ENCODE results near the gene CD274. TPM values are rescaled to one million over a fixed set of nuclear protein-coding genes. Genes with fewer than 3 reads are reported as not detected.

Gene CD274
- total RNA-seq, 1 experiment from 2014 or later = 0.42 TPM

GRCh38 chr9:5428172-5428571 lies 22.2 kb upstream of the CD274 start:
- DNase-seq (ENCODE audit: low spot score) (no peak), ATAC-seq (no peak)
- no peak overlapping the region for H3K4me3 Mint-ChIP-seq
- ChIA-PET POLR2A (interaction anchor here (1.9 kb wide), 1 partner anchor 9 kb away, joined by 6 read pairs; the partner anchor contains the start of gene PLGRKT), CTCF (interaction anchor here (0.9 to 1.2 kb wide), 2 partner anchors 22 to 242 kb away, joined by 3 to 6 read pairs; partner anchors contain the start of gene CD274)
- H3K27me3 Mint-ChIP-seq (ENCODE audit: low read depth) = no peaks in the 10 kb centered on the region
- H3K36me3 Mint-ChIP-seq = peaks cover 24% of the 10 kb centered on the region
- no peaks in the 10 kb centered on the region for H3K4me1 Mint-ChIP-seq
- no peaks in the 10 kb centered on the region for H3K9me3 Mint-ChIP-seq
- TF ChIP-seq ZNF317 (CRISPR knock-in tag; IDR thresholded peaks at IDR 0.05; ENCODE audit: borderline replicate concordance, low read depth) = no peak
- no peak for TF ChIP-seq ZNF416 (CRISPR knock-in tag; IDR thresholded peaks at IDR 0.05)
- TF ChIP-seq, protein P1, sequence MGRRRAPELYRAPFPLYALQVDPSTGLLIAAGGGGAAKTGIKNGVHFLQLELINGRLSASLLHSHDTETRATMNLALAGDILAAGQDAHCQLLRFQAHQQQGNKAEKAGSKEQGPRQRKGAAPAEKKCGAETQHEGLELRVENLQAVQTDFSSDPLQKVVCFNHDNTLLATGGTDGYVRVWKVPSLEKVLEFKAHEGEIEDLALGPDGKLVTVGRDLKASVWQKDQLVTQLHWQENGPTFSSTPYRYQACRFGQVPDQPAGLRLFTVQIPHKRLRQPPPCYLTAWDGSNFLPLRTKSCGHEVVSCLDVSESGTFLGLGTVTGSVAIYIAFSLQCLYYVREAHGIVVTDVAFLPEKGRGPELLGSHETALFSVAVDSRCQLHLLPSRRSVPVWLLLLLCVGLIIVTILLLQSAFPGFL (CRISPR knock-in tag; IDR thresholded peaks at IDR 0.05; ENCODE audit: borderline replicate concordance) = no peak
- TF ChIP-seq, protein P2, sequence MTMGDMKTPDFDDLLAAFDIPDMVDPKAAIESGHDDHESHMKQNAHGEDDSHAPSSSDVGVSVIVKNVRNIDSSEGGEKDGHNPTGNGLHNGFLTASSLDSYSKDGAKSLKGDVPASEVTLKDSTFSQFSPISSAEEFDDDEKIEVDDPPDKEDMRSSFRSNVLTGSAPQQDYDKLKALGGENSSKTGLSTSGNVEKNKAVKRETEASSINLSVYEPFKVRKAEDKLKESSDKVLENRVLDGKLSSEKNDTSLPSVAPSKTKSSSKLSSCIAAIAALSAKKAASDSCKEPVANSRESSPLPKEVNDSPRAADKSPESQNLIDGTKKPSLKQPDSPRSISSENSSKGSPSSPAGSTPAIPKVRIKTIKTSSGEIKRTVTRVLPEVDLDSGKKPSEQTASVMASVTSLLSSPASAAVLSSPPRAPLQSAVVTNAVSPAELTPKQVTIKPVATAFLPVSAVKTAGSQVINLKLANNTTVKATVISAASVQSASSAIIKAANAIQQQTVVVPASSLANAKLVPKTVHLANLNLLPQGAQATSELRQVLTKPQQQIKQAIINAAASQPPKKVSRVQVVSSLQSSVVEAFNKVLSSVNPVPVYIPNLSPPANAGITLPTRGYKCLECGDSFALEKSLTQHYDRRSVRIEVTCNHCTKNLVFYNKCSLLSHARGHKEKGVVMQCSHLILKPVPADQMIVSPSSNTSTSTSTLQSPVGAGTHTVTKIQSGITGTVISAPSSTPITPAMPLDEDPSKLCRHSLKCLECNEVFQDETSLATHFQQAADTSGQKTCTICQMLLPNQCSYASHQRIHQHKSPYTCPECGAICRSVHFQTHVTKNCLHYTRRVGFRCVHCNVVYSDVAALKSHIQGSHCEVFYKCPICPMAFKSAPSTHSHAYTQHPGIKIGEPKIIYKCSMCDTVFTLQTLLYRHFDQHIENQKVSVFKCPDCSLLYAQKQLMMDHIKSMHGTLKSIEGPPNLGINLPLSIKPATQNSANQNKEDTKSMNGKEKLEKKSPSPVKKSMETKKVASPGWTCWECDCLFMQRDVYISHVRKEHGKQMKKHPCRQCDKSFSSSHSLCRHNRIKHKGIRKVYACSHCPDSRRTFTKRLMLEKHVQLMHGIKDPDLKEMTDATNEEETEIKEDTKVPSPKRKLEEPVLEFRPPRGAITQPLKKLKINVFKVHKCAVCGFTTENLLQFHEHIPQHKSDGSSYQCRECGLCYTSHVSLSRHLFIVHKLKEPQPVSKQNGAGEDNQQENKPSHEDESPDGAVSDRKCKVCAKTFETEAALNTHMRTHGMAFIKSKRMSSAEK (CRISPR knock-in tag; IDR thresholded peaks at IDR 0.05; ENCODE audit: borderline replicate concordance) = no peak
- TF ChIP-seq, protein P3, sequence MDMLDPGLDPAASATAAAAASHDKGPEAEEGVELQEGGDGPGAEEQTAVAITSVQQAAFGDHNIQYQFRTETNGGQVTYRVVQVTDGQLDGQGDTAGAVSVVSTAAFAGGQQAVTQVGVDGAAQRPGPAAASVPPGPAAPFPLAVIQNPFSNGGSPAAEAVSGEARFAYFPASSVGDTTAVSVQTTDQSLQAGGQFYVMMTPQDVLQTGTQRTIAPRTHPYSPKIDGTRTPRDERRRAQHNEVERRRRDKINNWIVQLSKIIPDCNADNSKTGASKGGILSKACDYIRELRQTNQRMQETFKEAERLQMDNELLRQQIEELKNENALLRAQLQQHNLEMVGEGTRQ (CRISPR knock-in tag; IDR thresholded peaks at IDR 0.05) = no peak
- TF ChIP-seq, protein P4, sequence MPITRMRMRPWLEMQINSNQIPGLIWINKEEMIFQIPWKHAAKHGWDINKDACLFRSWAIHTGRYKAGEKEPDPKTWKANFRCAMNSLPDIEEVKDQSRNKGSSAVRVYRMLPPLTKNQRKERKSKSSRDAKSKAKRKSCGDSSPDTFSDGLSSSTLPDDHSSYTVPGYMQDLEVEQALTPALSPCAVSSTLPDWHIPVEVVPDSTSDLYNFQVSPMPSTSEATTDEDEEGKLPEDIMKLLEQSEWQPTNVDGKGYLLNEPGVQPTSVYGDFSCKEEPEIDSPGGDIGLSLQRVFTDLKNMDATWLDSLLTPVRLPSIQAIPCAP (CRISPR knock-in tag; IDR thresholded peaks at IDR 0.05) = no peak
- no peak for TF ChIP-seq ZBTB43 (CRISPR knock-in tag; IDR thresholded peaks at IDR 0.05)
- TF ChIP-seq, protein P5, sequence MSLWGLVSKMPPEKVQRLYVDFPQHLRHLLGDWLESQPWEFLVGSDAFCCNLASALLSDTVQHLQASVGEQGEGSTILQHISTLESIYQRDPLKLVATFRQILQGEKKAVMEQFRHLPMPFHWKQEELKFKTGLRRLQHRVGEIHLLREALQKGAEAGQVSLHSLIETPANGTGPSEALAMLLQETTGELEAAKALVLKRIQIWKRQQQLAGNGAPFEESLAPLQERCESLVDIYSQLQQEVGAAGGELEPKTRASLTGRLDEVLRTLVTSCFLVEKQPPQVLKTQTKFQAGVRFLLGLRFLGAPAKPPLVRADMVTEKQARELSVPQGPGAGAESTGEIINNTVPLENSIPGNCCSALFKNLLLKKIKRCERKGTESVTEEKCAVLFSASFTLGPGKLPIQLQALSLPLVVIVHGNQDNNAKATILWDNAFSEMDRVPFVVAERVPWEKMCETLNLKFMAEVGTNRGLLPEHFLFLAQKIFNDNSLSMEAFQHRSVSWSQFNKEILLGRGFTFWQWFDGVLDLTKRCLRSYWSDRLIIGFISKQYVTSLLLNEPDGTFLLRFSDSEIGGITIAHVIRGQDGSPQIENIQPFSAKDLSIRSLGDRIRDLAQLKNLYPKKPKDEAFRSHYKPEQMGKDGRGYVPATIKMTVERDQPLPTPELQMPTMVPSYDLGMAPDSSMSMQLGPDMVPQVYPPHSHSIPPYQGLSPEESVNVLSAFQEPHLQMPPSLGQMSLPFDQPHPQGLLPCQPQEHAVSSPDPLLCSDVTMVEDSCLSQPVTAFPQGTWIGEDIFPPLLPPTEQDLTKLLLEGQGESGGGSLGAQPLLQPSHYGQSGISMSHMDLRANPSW (CRISPR knock-in tag; conservative IDR thresholded peaks at IDR 0.05; ENCODE audit: low read depth) = no peak
- no peak overlapping the region for H3K27ac Mint-ChIP-seq

DNA sequence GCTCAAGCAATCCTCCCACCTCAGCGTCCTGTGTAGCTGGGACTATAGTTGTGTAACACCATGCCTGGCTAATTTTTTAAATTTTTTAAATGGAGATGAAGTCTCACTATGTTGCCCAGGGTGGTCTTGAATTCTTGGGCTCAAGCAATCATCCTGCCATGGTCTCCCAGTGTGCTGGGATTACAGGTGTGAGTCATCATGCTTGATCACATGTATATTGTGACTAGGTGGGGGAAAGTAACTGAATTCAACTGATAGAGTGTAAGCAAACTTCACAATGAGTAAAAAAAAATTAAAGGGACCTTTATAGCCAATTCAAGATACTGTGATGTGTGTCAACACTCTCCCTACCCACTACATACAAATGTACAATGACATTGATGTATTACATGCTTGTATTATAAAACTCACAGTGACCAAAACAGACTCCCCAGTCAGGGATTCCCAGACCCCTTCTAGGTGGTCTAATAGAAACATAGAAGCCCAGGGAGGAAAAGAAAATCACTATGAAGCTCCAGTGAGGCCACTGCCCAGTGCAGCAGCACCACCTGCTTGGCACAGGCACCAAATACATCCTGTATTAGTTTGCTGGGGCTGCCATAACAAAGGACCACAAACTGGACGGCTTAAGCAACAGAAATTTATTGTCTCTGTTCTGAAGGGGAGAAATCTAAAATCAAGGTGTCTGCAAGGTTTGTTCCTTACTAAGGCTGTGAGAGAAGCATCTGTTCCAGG lies 21.4 kb upstream of the CD274 start:
- CTCF ChIA-PET = interaction anchor here (2.5 kb wide), 1 partner anchor 243 kb away, joined by 9 read pairs; no protein-coding TSS in a partner anchor
- DNase-seq (ENCODE audit: low spot score) (no peak), ATAC-seq (no peak)
- Mint-ChIP-seq H3K36me3 (peaks cover 30% of the 10 kb centered on the region), H3K27ac (no peak overlapping the region), H3K4me1 (no peaks in the 10 kb centered on the region), H3K9me3 (no peaks in the 10 kb centered on the region), H3K27me3 (ENCODE audit: low read depth) (no peaks in the 10 kb centered on the region), H3K4me3 (no peak overlapping the region)
- POLR2A ChIA-PET = interaction anchor here (1.9 kb wide), 1 partner anchor 9 kb away, joined by 6 read pairs; the partner anchor contains the start of gene PLGRKT
- TF ChIP-seq, protein P6, sequence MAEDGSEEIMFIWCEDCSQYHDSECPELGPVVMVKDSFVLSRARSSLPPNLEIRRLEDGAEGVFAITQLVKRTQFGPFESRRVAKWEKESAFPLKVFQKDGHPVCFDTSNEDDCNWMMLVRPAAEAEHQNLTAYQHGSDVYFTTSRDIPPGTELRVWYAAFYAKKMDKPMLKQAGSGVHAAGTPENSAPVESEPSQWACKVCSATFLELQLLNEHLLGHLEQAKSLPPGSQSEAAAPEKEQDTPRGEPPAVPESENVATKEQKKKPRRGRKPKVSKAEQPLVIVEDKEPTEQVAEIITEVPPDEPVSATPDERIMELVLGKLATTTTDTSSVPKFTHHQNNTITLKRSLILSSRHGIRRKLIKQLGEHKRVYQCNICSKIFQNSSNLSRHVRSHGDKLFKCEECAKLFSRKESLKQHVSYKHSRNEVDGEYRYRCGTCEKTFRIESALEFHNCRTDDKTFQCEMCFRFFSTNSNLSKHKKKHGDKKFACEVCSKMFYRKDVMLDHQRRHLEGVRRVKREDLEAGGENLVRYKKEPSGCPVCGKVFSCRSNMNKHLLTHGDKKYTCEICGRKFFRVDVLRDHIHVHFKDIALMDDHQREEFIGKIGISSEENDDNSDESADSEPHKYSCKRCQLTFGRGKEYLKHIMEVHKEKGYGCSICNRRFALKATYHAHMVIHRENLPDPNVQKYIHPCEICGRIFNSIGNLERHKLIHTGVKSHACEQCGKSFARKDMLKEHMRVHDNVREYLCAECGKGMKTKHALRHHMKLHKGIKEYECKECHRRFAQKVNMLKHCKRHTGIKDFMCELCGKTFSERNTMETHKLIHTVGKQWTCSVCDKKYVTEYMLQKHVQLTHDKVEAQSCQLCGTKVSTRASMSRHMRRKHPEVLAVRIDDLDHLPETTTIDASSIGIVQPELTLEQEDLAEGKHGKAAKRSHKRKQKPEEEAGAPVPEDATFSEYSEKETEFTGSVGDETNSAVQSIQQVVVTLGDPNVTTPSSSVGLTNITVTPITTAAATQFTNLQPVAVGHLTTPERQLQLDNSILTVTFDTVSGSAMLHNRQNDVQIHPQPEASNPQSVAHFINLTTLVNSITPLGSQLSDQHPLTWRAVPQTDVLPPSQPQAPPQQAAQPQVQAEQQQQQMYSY (CRISPR knock-in tag; IDR thresholded peaks at IDR 0.05) = no peak
- TF ChIP-seq, protein P7, sequence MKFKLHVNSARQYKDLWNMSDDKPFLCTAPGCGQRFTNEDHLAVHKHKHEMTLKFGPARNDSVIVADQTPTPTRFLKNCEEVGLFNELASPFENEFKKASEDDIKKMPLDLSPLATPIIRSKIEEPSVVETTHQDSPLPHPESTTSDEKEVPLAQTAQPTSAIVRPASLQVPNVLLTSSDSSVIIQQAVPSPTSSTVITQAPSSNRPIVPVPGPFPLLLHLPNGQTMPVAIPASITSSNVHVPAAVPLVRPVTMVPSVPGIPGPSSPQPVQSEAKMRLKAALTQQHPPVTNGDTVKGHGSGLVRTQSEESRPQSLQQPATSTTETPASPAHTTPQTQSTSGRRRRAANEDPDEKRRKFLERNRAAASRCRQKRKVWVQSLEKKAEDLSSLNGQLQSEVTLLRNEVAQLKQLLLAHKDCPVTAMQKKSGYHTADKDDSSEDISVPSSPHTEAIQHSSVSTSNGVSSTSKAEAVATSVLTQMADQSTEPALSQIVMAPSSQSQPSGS (CRISPR knock-in tag; IDR thresholded peaks at IDR 0.05; ENCODE audit: borderline replicate concordance, low read depth) = no peak
- TF ChIP-seq, protein P8, sequence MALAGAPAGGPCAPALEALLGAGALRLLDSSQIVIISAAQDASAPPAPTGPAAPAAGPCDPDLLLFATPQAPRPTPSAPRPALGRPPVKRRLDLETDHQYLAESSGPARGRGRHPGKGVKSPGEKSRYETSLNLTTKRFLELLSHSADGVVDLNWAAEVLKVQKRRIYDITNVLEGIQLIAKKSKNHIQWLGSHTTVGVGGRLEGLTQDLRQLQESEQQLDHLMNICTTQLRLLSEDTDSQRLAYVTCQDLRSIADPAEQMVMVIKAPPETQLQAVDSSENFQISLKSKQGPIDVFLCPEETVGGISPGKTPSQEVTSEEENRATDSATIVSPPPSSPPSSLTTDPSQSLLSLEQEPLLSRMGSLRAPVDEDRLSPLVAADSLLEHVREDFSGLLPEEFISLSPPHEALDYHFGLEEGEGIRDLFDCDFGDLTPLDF (CRISPR knock-in tag; IDR thresholded peaks at IDR 0.05) = no peak
- TF ChIP-seq ZNF263 (CRISPR knock-in tag; IDR thresholded peaks at IDR 0.05; ENCODE audit: low read depth) = no peak

Measured in WTC11 (cell line).